HepG2 (cell line): ENCODE measurements around the gene LEFTY2. TPM values are rescaled to one million over a fixed set of nuclear protein-coding genes. Genes with fewer than 3 reads are reported as not detected.

Experiments
- CENPX ChIP-seq: sonication (generic); formaldehyde crosslinking; IDR thresholded peaks from 2 replicates; pipeline ENCODE4 v1.9.0; 2021; ENCODE audit warnings: mild to moderate bottlenecking, missing genetic modification reagents, moderate library complexity
- E2F2 ChIP-seq: sonication (generic); formaldehyde crosslinking; IDR thresholded peaks from 2 replicates; pipeline ENCODE4 v1.4.0; 2020; ENCODE audit warnings: missing genetic modification reagents, borderline replicate concordance
- MEF2D ChIP-seq: sonication (generic); formaldehyde crosslinking; IDR thresholded peaks from 2 replicates; pipeline ENCODE4 v1.5.1; 2020; ENCODE audit warnings: mild to moderate bottlenecking, missing genetic modification reagents
- PAX8 ChIP-seq: sonication (generic); formaldehyde crosslinking; IDR thresholded peaks from 2 replicates; pipeline ENCODE4 v1.8.0; 2022; ENCODE audit warnings: mild to moderate bottlenecking, missing genetic modification reagents, borderline replicate concordance
- RCOR2 ChIP-seq: IDR thresholded peaks from 2 replicates; pipeline ENCODE4 v1.6.1; 2016; ENCODE audit warnings: missing biosample characterization, missing genetic modification reagents
- THYN1 ChIP-seq: sonication (generic); formaldehyde crosslinking; IDR thresholded peaks from 2 replicates; pipeline ENCODE4 v1.8.1; 2023; ENCODE audit warnings: low read depth, mild to moderate bottlenecking, moderate library complexity, missing genetic modification reagents, borderline replicate concordance
- ZBTB8A ChIP-seq: sonication (generic); formaldehyde crosslinking; IDR thresholded peaks from 2 replicates; pipeline ENCODE4 v1.4.0; 2020; ENCODE audit warnings: mild to moderate bottlenecking, low read depth, missing genetic modification reagents, borderline replicate concordance
- ZNF18 ChIP-seq: sonication (generic); formaldehyde crosslinking; IDR thresholded peaks from 2 replicates; pipeline ENCODE4 v1.8.0; 2022; ENCODE audit warnings: mild to moderate bottlenecking, missing genetic modification reagents; ENCODE audit not compliant: insufficient replicate concordance
- ZNF224 ChIP-seq: sonication (generic); formaldehyde crosslinking; IDR thresholded peaks from 2 replicates; pipeline ENCODE4 v1.5.0; 2020; ENCODE audit warnings: mild to moderate bottlenecking, missing genetic modification reagents
- ZNF614 ChIP-seq: IDR thresholded peaks from 2 replicates; pipeline ENCODE4 v1.6.1; 2018; ENCODE audit warnings: missing biosample characterization, missing genetic modification reagents, inconsistent platforms, borderline replicate concordance
- ZNF670 ChIP-seq: sonication (generic); formaldehyde crosslinking; IDR thresholded peaks from 2 replicates; pipeline ENCODE4 v1.8.0; 2022; ENCODE audit warnings: mild to moderate bottlenecking, missing genetic modification reagents, borderline replicate concordance
- ZNF781 ChIP-seq: sonication (generic); formaldehyde crosslinking; IDR thresholded peaks from 2 replicates; pipeline ENCODE4 v1.5.1; 2020; ENCODE audit warnings: borderline replicate concordance, mild to moderate bottlenecking, missing genetic modification reagents; ENCODE audit errors: not compliant biosample characterization
- ZNF83 ChIP-seq: sonication (generic); formaldehyde crosslinking; IDR thresholded peaks from 2 replicates; pipeline ENCODE4 v1.4.0; 2020; ENCODE audit warnings: missing genetic modification reagents, mild to moderate bottlenecking, borderline replicate concordance
- ZNF850 ChIP-seq: sonication (generic); formaldehyde crosslinking; conservative IDR thresholded peaks from 2 replicates; pipeline ENCODE4 v1.9.0; 2021; ENCODE audit warnings: mild to moderate bottlenecking, missing genetic modification reagents
- polyA plus RNA-seq, 8 experiments: library from polyadenylated mRNA; depleted of rRNA in 3 of 8; stranded (reverse) in 7 of 8; unstranded in 1 of 8; fragments of >200 nt; fragmentation: Illumina TruSeq in 4 of 8; extraction: Trizol in 4 of 8; gene quantifications; 2 replicates each; pipeline versions ENCODE4 v1.2.1 to v1.2.3, GENCODE V29; 2011 to 2016; ENCODE audit warnings: low read depth in 4 of 8, missing spikeins in 1 of 8, mixed read lengths in 1 of 8; ENCODE audit not compliant: insufficient read depth in 1 of 8
- total RNA-seq, 5 experiments: library from RNA; depleted of rRNA; stranded (reverse); fragments of >200 nt; fragmentation: Illumina TruSeq; extraction: Trizol; gene quantifications; 2 replicates each; pipeline ENCODE4 v1.2.3, GENCODE V29; 2016; ENCODE audit warnings: low read depth in 1 of 5
- TF ChIP-seq, protein P1 (sequence below): sonication (generic); formaldehyde crosslinking; IDR thresholded peaks from 2 replicates; pipeline ENCODE4 v1.4.0; 2020; ENCODE audit warnings: missing genetic modification reagents
- TF ChIP-seq, protein P2 (sequence below): IDR thresholded peaks from 2 replicates; pipeline ENCODE4 v1.6.1; 2016; ENCODE audit warnings: control low read depth
- TF ChIP-seq, protein P3 (sequence below): sonication (generic); formaldehyde crosslinking; IDR thresholded peaks from 2 replicates; pipeline ENCODE4 v1.5.1; 2020; ENCODE audit warnings: mild to moderate bottlenecking, missing genetic modification reagents, moderate library complexity

The LEFTY2 gene
- total and polyA plus RNA-seq, 2 of the 13 experiments (the other 11 are each of a cell fraction or from before 2014, with no cell fraction given) = 0.13 to 0.33 TPM

DNA sequence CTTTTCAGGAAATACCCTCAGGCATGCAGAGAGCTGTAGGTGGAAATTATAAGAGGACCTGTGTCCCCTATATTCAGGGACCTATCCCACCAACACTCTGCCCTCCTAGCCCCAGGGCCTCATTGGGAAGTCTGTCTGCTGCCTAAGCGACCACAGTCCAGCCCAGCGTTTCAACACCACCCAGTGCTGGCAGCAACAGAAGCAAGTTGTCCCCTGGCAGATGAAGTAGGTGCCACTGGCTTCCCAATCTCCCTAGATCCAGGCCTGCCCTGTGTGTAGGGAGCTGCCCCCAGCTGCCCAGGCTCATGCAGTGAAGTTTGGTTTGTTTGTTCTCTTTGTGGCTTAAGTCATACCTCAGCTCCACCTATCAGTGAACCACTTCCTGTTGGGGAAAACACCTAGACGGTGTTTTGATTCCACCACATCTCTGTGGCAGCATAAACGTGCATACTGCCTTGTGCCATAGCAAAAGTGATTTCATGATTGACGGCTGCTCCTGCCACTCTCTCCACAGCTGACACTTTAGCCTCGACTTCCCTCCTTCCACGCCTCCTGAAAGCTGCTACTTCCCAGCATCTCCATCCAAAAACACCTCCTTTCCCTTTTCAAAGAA lies 44.0 kb downstream of the LEFTY2 start (continued):
- TF ChIP-seq MEF2D (CRISPR knock-in tag) = 0 out of 2 replicates have a peak, but pooled peaks have one; percentile 45
- TF ChIP-seq, protein P1, sequence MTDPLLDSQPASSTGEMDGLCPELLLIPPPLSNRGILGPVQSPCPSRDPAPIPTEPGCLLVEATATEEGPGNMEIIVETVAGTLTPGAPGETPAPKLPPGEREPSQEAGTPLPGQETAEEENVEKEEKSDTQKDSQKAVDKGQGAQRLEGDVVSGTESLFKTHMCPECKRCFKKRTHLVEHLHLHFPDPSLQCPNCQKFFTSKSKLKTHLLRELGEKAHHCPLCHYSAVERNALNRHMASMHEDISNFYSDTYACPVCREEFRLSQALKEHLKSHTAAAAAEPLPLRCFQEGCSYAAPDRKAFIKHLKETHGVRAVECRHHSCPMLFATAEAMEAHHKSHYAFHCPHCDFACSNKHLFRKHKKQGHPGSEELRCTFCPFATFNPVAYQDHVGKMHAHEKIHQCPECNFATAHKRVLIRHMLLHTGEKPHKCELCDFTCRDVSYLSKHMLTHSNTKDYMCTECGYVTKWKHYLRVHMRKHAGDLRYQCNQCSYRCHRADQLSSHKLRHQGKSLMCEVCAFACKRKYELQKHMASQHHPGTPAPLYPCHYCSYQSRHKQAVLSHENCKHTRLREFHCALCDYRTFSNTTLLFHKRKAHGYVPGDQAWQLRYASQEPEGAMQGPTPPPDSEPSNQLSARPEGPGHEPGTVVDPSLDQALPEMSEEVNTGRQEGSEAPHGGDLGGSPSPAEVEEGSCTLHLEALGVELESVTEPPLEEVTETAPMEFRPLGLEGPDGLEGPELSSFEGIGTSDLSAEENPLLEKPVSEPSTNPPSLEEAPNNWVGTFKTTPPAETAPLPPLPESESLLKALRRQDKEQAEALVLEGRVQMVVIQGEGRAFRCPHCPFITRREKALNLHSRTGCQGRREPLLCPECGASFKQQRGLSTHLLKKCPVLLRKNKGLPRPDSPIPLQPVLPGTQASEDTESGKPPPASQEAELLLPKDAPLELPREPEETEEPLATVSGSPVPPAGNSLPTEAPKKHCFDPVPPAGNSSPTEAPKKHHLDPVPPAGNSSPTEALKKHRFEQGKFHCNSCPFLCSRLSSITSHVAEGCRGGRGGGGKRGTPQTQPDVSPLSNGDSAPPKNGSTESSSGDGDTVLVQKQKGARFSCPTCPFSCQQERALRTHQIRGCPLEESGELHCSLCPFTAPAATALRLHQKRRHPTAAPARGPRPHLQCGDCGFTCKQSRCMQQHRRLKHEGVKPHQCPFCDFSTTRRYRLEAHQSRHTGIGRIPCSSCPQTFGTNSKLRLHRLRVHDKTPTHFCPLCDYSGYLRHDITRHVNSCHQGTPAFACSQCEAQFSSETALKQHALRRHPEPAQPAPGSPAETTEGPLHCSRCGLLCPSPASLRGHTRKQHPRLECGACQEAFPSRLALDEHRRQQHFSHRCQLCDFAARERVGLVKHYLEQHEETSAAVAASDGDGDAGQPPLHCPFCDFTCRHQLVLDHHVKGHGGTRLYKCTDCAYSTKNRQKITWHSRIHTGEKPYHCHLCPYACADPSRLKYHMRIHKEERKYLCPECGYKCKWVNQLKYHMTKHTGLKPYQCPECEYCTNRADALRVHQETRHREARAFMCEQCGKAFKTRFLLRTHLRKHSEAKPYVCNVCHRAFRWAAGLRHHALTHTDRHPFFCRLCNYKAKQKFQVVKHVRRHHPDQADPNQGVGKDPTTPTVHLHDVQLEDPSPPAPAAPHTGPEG (CRISPR knock-in tag) = peak; percentile 63; the same call in 1 of the 2 replicates
- TF ChIP-seq ZNF83 (CRISPR knock-in tag) = no peak
- no peak for TF ChIP-seq ZNF781 (CRISPR knock-in tag)
- TF ChIP-seq RCOR2 = no peak
- TF ChIP-seq E2F2 (CRISPR knock-in tag) = no peak
- TF ChIP-seq ZNF670 (CRISPR knock-in tag) = no peak
- TF ChIP-seq, protein P2, sequence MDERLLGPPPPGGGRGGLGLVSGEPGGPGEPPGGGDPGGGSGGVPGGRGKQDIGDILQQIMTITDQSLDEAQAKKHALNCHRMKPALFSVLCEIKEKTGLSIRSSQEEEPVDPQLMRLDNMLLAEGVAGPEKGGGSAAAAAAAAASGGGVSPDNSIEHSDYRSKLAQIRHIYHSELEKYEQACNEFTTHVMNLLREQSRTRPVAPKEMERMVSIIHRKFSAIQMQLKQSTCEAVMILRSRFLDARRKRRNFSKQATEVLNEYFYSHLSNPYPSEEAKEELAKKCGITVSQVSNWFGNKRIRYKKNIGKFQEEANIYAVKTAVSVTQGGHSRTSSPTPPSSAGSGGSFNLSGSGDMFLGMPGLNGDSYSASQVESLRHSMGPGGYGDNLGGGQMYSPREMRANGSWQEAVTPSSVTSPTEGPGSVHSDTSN (CRISPR knock-in tag) = peak; percentile 37; the same call in 1 of the 2 replicates
- TF ChIP-seq CENPX (CRISPR knock-in tag) = no peak
- no peak for TF ChIP-seq ZNF224
- TF ChIP-seq, protein P3, sequence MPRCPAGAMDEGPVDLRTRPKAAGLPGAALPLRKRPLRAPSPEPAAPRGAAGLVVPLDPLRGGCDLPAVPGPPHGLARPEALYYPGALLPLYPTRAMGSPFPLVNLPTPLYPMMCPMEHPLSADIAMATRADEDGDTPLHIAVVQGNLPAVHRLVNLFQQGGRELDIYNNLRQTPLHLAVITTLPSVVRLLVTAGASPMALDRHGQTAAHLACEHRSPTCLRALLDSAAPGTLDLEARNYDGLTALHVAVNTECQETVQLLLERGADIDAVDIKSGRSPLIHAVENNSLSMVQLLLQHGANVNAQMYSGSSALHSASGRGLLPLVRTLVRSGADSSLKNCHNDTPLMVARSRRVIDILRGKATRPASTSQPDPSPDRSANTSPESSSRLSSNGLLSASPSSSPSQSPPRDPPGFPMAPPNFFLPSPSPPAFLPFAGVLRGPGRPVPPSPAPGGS = 0 out of 2 replicates have a peak, but pooled peaks have one; percentile 35
- no peak for TF ChIP-seq ZNF850
- no peak for TF ChIP-seq THYN1
- no peak for TF ChIP-seq PAX8 (CRISPR knock-in tag)
- no peak for TF ChIP-seq ZNF18 (CRISPR knock-in tag)
- TF ChIP-seq ZNF614 (CRISPR knock-in tag) = 0 out of 2 replicates have a peak, but pooled peaks have one; percentile 15
- TF ChIP-seq ZBTB8A (CRISPR knock-in tag) = no peak
